Measurements from ENCODE around the gene CSRNP3.

The CSRNP3 gene

GRCh38 chr2:165693838-165694237 is 224.3 kb downstream of the CSRNP3 start:
- no peak for DNase-seq

- DNase-seq: no peak
Observed at GRCh38 chr2:165697748-165698443, 228.4 kb downstream of the CSRNP3 start.

GRCh38 chr2:165698444-165698884 is 229.0 kb downstream of the CSRNP3 start:
- peak; percentile 45 for DNase-seq

GRCh38 chr2:165699946-165700345 is 230.4 kb downstream of the CSRNP3 start:
- no peak for DNase-seq

- DNase-seq: no peak
Observed at GRCh38 chr2:165700531-165700930, 231.0 kb downstream of the CSRNP3 start.

- DNase-seq: no peak
Observed at GRCh38 chr2:165701147-165701546, 231.6 kb downstream of the CSRNP3 start.

GRCh38 chr2:165706960-165707487 is 237.5 kb downstream of the CSRNP3 start:
- DNase-seq: no peak

- no peak for DNase-seq
Observed at GRCh38 chr2:165716091-165716490, 246.6 kb downstream of the CSRNP3 start.

- no peak for DNase-seq
Observed at GRCh38 chr2:165718610-165719210, 249.2 kb downstream of the CSRNP3 start.

- no peak for DNase-seq
Observed at GRCh38 chr2:165720511-165720910, 251.0 kb downstream of the CSRNP3 start.

GRCh38 chr2:165725421-165725820 is 255.9 kb downstream of the CSRNP3 start:
- DNase-seq: no peak

Data from right forelimb (tissue), 1 donor.